ENCODE measurements around the gene ITPR3.

DNA sequence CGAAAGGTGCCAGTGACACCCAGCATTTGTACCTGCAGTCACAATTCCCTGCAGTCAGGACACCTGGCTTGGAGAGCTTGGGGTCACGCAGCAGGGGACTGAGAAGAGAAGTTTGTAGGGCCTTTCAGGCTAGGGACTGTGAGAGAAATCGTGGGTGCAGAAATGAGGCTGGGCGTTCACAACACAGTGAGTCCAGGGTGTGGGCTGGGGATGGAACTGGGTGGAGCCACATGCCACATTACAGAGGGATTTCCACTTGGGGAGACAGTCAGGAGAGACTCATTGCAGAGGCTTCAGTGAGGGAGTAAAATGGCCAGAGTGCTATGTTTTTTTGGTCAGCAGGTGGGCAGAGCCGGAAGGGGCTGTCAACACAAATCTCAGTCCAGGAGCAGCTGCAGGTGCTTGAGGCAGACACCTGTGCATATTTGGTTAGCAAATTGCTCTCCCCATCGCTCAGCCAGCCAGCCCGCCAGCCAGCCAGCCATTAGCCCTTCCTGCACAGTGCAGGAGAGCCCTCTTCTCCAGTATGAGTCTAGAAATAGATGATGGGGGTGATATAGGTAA, 7.4 kb downstream of the ITPR3 start:
- TF ChIP-seq, protein P1, sequence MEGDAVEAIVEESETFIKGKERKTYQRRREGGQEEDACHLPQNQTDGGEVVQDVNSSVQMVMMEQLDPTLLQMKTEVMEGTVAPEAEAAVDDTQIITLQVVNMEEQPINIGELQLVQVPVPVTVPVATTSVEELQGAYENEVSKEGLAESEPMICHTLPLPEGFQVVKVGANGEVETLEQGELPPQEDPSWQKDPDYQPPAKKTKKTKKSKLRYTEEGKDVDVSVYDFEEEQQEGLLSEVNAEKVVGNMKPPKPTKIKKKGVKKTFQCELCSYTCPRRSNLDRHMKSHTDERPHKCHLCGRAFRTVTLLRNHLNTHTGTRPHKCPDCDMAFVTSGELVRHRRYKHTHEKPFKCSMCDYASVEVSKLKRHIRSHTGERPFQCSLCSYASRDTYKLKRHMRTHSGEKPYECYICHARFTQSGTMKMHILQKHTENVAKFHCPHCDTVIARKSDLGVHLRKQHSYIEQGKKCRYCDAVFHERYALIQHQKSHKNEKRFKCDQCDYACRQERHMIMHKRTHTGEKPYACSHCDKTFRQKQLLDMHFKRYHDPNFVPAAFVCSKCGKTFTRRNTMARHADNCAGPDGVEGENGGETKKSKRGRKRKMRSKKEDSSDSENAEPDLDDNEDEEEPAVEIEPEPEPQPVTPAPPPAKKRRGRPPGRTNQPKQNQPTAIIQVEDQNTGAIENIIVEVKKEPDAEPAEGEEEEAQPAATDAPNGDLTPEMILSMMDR (optimal IDR thresholded peaks at IDR 0.05 in 1 of 3, IDR thresholded peaks at IDR 0.05 in 1 of 3, conservative IDR thresholded peaks at IDR 0.05 in 1 of 3; ENCODE audit: extremely low read depth in 1 of 3, insufficient read depth in 2 of 3, low read length in 3 of 3): no peak
- TF ChIP-seq EZH2 (IDR thresholded peaks at IDR 0.05; ENCODE audit: low read length): no peak

All from keratinocyte (primary cell).